ENCODE results near the gene EXOC6. TPM values are rescaled to one million over a fixed set of nuclear protein-coding genes. Genes with fewer than 3 reads are reported as not detected.

EXOC6 gene
- total RNA-seq, 1 donor from 2014 or later, result 21.7 TPM

GRCh38 chr10:93015722-93016121 is 167.4 kb downstream of the EXOC6 start:
- Mint-ChIP-seq H3K9me3 (ENCODE audit: low read depth) (no peaks in the 10 kb centered on the region), H3K4me3 (ENCODE audit: low read depth) (no peak overlapping the region), H3K27me3 (no peaks in the 10 kb centered on the region), H3K27ac (no peak overlapping the region), H3K4me1 (ENCODE audit: low read depth) (no peaks in the 10 kb centered on the region), H3K36me3 (ENCODE audit: insufficient read depth) (peaks cover 4% of the 10 kb centered on the region)
- no peak for TF ChIP-seq CTCF (IDR thresholded peaks at IDR 0.05; ENCODE audit: unreplicated experiment)
- no peak for DNase-seq (ENCODE audit: low spot score, unreplicated experiment)

GRCh38 chr10:93023013-93023650 is 174.8 kb downstream of the EXOC6 start:
- H3K36me3 Mint-ChIP-seq (ENCODE audit: insufficient read depth), result peaks cover 16% of the 10 kb centered on the region
- no peak overlapping the region for H3K27ac Mint-ChIP-seq
- H3K9me3 Mint-ChIP-seq (ENCODE audit: low read depth), result peaks cover 12% of the 10 kb centered on the region
- H3K27me3 Mint-ChIP-seq, result no peaks in the 10 kb centered on the region
- DNase-seq (ENCODE audit: low spot score, unreplicated experiment), result no peak
- peaks cover 8% of the 10 kb centered on the region for H3K4me1 Mint-ChIP-seq (ENCODE audit: low read depth)
- TF ChIP-seq CTCF (IDR thresholded peaks at IDR 0.05; ENCODE audit: unreplicated experiment), result no peak
- no peak overlapping the region for H3K4me3 Mint-ChIP-seq (ENCODE audit: low read depth)

- Mint-ChIP-seq H3K36me3 (ENCODE audit: insufficient read depth) (peaks cover 16% of the 10 kb centered on the region), H3K9me3 (ENCODE audit: low read depth) (peaks cover 12% of the 10 kb centered on the region), H3K4me1 (ENCODE audit: low read depth) (peaks cover 14% of the 10 kb centered on the region), H3K27me3 (no peaks in the 10 kb centered on the region), H3K4me3 (ENCODE audit: low read depth) (no peak overlapping the region), H3K27ac (no peak overlapping the region)
- no peak for DNase-seq (ENCODE audit: low spot score, unreplicated experiment)
- no peak for TF ChIP-seq CTCF (IDR thresholded peaks at IDR 0.05; ENCODE audit: unreplicated experiment)
Observed at GRCh38 chr10:93026072-93026471, 177.8 kb downstream of the EXOC6 start.

- Mint-ChIP-seq H3K4me3 (ENCODE audit: low read depth) (no peak overlapping the region), H3K9me3 (ENCODE audit: low read depth) (peaks cover 12% of the 10 kb centered on the region), H3K27me3 (no peaks in the 10 kb centered on the region), H3K27ac (no peak overlapping the region), H3K36me3 (ENCODE audit: insufficient read depth) (peaks cover 16% of the 10 kb centered on the region), H3K4me1 (ENCODE audit: low read depth) (peaks cover 20% of the 10 kb centered on the region)
- no peak for TF ChIP-seq CTCF (IDR thresholded peaks at IDR 0.05; ENCODE audit: unreplicated experiment)
- no peak for DNase-seq (ENCODE audit: low spot score, unreplicated experiment)
Observed at GRCh38 chr10:93027508-93027907, 179.2 kb downstream of the EXOC6 start.

GRCh38 chr10:93028883-93029282 is 180.6 kb downstream of the EXOC6 start:
- Mint-ChIP-seq H3K9me3 (ENCODE audit: low read depth) (peaks cover 12% of the 10 kb centered on the region), H3K4me1 (ENCODE audit: low read depth) (peaks cover 29% of the 10 kb centered on the region), H3K36me3 (ENCODE audit: insufficient read depth) (peaks cover 16% of the 10 kb centered on the region), H3K27ac (no peak overlapping the region), H3K4me3 (ENCODE audit: low read depth) (no peak overlapping the region), H3K27me3 (no peaks in the 10 kb centered on the region)
- DNase-seq (ENCODE audit: low spot score, unreplicated experiment), result no peak
- TF ChIP-seq CTCF (IDR thresholded peaks at IDR 0.05; ENCODE audit: unreplicated experiment), result no peak

All from progenitor cell of endocrine pancreas (in vitro differentiated cells).